Stimulated activated memory B cell treated with anti-CD40 and anti-IgM and Interleukin-4, amounts not matched to agents 10 μg/mL and 1 μg/mL and 100 μg/mL, for 72 hours (primary cell): Measurements from ENCODE around the gene CAPZA2.

ENCODE experiments used
- ATAC-seq: fragments of 150-1000 bp; cut with Tn5 transposase; 2 replicates; pipeline ENCODE4 v1.10.0; 2021
- H3K27ac Mint-ChIP-seq: one replicate; pipeline ENCODE4 v1.8.0; 2022; ENCODE audit warnings: mild to moderate bottlenecking, mixed read lengths
- H3K27me3 Mint-ChIP-seq: one replicate; pipeline ENCODE4 v1.8.0; 2022; ENCODE audit warnings: mixed read lengths
- H3K36me3 Mint-ChIP-seq: one replicate; pipeline ENCODE4 v1.8.0; 2022; ENCODE audit warnings: mixed read lengths
- H3K4me1 Mint-ChIP-seq: one replicate; pipeline ENCODE4 v1.8.0; 2022; ENCODE audit warnings: mixed read lengths
- H3K4me3 Mint-ChIP-seq: one replicate; pipeline ENCODE4 v1.8.0; 2022; ENCODE audit warnings: mild to moderate bottlenecking, moderate library complexity, mixed read lengths
- H3K9me3 Mint-ChIP-seq: one replicate; pipeline ENCODE4 v1.8.0; 2022; ENCODE audit warnings: mixed read lengths

The CAPZA2 gene

DNA sequence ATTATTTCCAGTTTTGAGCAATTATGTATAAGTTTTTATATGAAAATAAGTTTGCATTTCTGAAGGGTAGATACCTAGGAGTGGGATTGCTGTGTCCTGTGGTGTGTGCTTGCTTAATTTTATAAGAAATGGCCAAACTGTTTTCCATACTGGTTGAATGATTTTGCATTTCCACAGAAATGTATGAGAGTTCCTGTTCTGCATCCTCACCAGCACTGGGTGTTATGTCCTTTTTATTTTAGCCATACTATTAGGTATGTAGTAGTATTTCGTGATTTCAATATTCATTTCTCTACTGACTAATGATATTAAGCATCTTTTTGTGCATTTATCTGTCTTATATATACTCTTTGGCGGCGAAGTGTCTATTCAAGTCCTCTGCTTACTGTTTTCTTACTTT lies 22.3 kb downstream of the CAPZA2 start:
- peaks cover 25% of the 10 kb centered on the region for H3K4me1 Mint-ChIP-seq
- H3K36me3 Mint-ChIP-seq = peaks cover 37% of the 10 kb centered on the region
- no peaks in the 10 kb centered on the region for H3K27me3 Mint-ChIP-seq
- H3K27ac Mint-ChIP-seq = no peak overlapping the region
- peaks cover 3% of the 10 kb centered on the region for H3K9me3 Mint-ChIP-seq
- H3K4me3 Mint-ChIP-seq = no peak overlapping the region
- no peak for ATAC-seq

DNA sequence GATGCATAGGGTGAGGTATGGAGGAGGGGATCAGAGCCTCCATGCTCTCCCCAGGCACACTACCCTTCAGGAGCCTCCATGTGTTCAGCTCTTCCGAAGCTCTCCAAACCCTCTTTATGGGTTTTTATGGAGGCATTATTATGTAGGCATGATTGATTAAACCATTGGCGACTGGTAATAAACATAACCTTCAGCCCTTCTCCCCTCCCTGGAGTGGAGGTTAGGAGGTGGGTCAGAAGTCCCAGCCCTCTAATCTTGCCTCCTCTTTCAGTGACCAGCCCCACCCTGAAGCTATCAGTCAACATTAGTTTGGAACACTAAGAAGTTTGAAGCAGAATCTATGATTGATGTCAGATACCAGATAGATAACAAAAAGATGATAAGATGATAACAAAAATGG lies 23.3 kb downstream of the CAPZA2 start:
- Mint-ChIP-seq H3K27me3 (no peaks in the 10 kb centered on the region), H3K4me1 (peaks cover 25% of the 10 kb centered on the region), H3K9me3 (peaks cover 3% of the 10 kb centered on the region), H3K4me3 (no peak overlapping the region), H3K36me3 (peaks cover 44% of the 10 kb centered on the region), H3K27ac (no peak overlapping the region)
- no peak for ATAC-seq

DNA sequence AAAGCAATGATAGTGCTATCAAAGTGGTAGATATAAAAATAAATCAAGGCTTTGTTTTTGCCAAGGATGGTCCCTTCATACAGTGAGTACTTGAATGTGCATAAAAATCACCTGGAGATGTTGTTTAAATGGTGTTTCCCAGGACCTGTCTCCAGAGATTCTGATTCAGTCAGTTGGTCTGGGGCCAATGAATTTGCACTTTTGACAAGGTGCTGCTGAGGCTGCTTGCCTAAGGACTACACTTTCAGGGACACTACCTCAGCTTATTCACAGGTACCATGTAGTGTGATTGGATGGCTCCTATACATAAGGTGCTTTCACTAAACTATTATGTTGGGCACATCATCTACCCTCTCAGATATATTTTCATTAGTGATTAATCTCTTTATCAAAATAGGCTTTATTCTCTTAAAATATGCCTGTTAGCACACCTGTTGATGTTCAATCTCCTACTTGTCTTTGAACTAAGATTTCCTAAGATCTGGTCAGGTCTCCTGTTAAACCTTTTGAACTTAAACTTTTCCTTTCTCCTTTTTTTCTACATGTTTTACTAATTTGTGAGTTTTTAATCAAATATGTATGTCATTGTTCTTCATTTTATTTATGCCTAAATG lies 24.3 kb downstream of the CAPZA2 start:
- Mint-ChIP-seq H3K4me3 (no peak overlapping the region), H3K36me3 (peaks cover 44% of the 10 kb centered on the region), H3K27ac (no peak overlapping the region), H3K27me3 (no peaks in the 10 kb centered on the region), H3K9me3 (peaks cover 3% of the 10 kb centered on the region), H3K4me1 (peaks cover 25% of the 10 kb centered on the region)
- ATAC-seq = no peak

DNA sequence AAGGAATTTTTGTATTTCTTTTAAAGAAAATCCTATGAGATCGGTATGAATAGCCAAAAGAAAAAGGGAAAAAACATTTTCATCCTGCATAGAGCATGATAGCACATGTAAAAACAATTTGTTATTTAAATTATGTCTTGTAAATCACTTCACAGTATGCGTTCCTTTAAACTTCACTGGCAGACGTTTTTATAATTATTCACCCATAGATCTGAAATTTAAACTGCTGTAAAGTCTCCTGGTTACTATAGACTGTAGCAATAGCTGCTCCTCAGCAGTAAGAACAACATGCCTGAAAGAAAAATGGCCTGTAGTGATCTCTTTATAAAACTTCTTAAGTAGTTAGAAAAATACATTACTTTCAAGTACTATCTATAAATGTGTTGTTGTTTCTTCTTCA lies 26.5 kb downstream of the CAPZA2 start:
- no peak overlapping the region for H3K4me3 Mint-ChIP-seq
- H3K27me3 Mint-ChIP-seq = no peaks in the 10 kb centered on the region
- no peak overlapping the region for H3K27ac Mint-ChIP-seq
- H3K36me3 Mint-ChIP-seq = peaks cover 56% of the 10 kb centered on the region
- H3K4me1 Mint-ChIP-seq = peaks cover 25% of the 10 kb centered on the region
- ATAC-seq = no peak
- peaks cover 3% of the 10 kb centered on the region for H3K9me3 Mint-ChIP-seq

DNA sequence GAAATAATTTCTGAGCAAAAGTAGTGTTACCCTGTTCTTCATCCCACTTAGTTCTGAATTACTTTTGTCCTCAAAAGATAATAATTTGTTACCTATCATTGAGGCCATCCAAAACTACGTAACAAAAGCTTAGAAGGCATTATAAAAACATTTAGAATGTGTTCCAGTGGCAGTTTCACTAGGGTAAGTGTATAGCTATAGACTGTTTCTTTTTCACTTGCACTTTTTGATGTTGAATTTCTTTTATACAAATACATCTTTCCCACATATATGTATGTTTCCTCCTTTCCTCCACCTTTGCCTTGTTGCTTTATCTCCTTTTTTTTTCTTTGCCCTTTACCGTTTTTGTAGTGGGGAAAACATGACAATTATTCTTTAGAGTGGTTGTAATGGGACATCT lies 33.5 kb downstream of the CAPZA2 start:
- no peak overlapping the region for H3K27ac Mint-ChIP-seq
- H3K4me1 Mint-ChIP-seq = peaks cover 13% of the 10 kb centered on the region
- H3K9me3 Mint-ChIP-seq = peaks cover 3% of the 10 kb centered on the region
- no peak overlapping the region for H3K4me3 Mint-ChIP-seq
- H3K27me3 Mint-ChIP-seq = no peaks in the 10 kb centered on the region
- H3K36me3 Mint-ChIP-seq = peaks cover 53% of the 10 kb centered on the region
- no peak for ATAC-seq

DNA sequence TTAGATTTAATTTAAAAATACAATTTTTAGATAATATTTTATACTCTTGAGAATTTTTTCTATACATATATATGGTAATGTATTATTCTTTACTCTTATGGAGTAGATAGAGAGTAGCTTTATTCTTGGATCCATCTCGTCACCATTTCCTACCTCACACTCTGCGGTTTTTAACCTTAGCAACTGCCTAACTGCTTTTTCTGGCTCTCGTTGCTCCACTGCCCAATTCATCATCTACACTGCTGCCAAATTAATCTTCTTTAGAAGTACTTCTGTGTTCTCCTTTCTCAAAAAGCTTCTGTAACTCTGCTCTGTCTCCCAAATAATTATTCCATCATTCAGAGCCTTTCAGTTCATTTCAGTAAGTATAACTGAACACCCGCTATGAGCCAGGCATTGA lies 35.3 kb downstream of the CAPZA2 start:
- peaks cover 13% of the 10 kb centered on the region for H3K4me1 Mint-ChIP-seq
- no peak overlapping the region for H3K27ac Mint-ChIP-seq
- no peaks in the 10 kb centered on the region for H3K27me3 Mint-ChIP-seq
- ATAC-seq = no peak
- H3K9me3 Mint-ChIP-seq = peaks cover 3% of the 10 kb centered on the region
- no peak overlapping the region for H3K4me3 Mint-ChIP-seq
- peaks cover 56% of the 10 kb centered on the region for H3K36me3 Mint-ChIP-seq

DNA sequence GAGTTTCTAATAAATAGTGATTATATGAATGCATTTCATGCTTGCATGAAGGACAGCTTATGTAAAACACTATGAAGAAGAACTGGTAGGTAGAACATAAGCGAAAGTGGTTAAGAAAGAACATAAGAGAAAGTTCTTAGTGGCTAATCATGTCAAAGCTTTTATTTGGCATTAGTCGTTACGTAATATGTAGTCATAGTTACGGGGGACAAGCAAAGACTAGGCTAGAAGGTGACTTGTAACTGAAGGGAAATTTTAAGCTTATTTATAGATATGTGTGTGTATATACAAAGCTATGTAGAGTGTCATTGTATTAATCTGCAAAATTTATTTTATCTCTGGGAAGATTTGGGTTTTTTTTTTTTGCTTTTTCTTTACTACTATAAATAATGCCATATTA lies 36.9 kb downstream of the CAPZA2 start:
- ATAC-seq = no peak
- peaks cover 3% of the 10 kb centered on the region for H3K9me3 Mint-ChIP-seq
- peaks cover 65% of the 10 kb centered on the region for H3K36me3 Mint-ChIP-seq
- H3K27me3 Mint-ChIP-seq = no peaks in the 10 kb centered on the region
- peaks cover 13% of the 10 kb centered on the region for H3K4me1 Mint-ChIP-seq
- H3K4me3 Mint-ChIP-seq = no peak overlapping the region
- no peak overlapping the region for H3K27ac Mint-ChIP-seq

DNA sequence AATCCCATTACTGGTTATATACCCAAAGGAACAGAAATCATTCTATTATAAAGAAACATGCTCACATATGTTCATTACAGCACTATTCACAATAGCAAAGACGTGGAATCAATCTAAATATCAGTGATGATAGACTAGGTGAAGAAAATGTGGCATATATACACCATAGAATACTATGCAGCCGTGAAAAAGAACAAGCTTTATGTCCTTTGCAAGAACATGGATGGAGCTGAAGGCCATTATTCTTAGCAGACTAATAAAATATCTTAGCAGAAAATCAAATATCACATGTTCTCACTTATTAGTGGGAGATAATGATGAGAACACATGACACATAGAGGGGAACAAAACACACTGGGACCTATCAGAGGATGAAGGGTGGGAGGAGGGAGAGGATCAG lies 38.8 kb downstream of the CAPZA2 start:
- no peak for ATAC-seq
- Mint-ChIP-seq H3K36me3 (peaks cover 65% of the 10 kb centered on the region), H3K4me1 (peaks cover 8% of the 10 kb centered on the region), H3K27me3 (no peaks in the 10 kb centered on the region), H3K9me3 (peaks cover 3% of the 10 kb centered on the region), H3K27ac (no peak overlapping the region), H3K4me3 (no peak overlapping the region)

DNA sequence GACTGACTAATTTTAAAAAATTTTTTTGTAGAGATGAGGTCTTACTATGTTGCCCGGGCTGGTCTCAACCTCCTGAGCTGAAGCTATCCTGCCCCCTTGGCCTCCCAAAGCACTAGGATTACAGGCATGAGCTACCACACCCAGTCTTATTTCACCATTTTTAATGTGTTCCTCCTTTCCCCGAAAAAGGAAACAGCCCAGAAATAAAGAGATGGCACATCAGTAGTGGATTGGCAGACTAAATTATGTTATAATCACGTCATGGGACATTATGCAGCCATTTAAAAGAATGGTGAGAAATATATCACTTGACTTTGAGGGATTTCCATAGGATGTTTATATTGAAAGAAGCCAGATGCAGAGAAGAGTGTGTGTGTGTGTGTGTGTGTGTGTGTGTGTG lies 40.5 kb downstream of the CAPZA2 start:
- H3K9me3 Mint-ChIP-seq = peaks cover 3% of the 10 kb centered on the region
- no peak for ATAC-seq
- no peak overlapping the region for H3K4me3 Mint-ChIP-seq
- no peak overlapping the region for H3K27ac Mint-ChIP-seq
- H3K4me1 Mint-ChIP-seq = peaks cover 5% of the 10 kb centered on the region
- no peaks in the 10 kb centered on the region for H3K27me3 Mint-ChIP-seq
- peaks cover 64% of the 10 kb centered on the region for H3K36me3 Mint-ChIP-seq

DNA sequence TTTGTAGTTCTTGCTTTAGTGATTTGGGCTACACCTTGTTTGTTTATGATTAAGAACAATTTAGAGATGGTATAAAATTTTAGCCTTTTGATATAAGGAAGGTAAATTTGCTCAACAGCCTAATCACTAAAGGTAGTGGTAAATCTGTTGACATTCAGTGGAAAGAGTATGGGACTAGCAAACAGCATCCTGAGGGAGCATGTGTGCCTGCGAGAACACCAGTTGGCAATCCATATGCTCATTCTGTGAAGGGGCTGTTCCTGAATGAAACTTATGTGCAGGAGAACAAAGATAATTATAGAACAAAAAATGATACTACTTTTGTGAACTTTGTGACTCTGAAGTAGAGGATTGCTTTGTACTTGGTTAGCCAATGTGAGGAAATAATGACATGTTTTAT lies 44.0 kb downstream of the CAPZA2 start:
- H3K9me3 Mint-ChIP-seq = no peaks in the 10 kb centered on the region
- no peak overlapping the region for H3K27ac Mint-ChIP-seq
- no peaks in the 10 kb centered on the region for H3K27me3 Mint-ChIP-seq
- H3K4me3 Mint-ChIP-seq = no peak overlapping the region
- no peaks in the 10 kb centered on the region for H3K4me1 Mint-ChIP-seq
- ATAC-seq = no peak
- peaks cover 65% of the 10 kb centered on the region for H3K36me3 Mint-ChIP-seq

DNA sequence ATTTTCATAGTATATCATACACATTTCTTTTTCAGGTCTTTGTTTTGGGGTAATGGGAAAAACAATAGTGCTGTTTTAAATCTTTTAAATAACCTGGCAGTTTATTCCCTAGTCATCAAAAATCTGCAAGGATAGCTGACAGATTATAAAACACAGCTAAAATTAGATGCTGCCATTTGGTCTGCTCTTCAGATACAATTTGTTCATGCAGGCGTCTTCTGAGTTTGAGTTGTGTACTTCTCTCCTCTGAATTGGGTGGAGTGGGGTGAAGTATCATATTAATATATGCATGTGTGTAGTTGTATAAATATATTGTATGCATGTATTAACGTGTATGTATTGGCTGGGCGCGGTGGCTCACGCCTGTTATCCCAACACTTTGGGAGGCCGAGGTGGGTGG lies 48.0 kb downstream of the CAPZA2 start:
- Mint-ChIP-seq H3K27ac (no peak overlapping the region), H3K4me1 (no peaks in the 10 kb centered on the region)

DNA sequence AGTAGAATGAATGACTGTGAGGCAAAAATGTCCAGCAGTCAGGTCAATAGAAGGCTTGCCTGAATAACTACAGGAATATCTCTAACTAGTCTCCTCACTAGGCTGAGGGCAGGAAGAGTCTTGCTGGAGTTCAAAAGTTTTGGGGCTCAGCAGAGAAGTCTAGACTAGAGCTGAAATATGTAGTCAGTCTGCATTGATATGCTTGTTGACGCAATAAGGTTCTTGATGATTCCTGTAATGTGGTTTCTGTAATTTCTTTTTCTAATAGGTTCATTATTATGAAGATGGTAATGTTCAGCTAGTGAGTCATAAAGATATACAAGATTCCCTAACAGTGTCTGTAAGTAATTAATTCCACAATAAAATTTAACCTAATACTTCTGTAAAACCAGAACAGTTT lies 49.4 kb downstream of the CAPZA2 start:
- Mint-ChIP-seq H3K36me3 (peaks cover 72% of the 10 kb centered on the region), H3K9me3 (no peaks in the 10 kb centered on the region), H3K4me3 (no peak overlapping the region), H3K27ac (no peak overlapping the region), H3K27me3 (no peaks in the 10 kb centered on the region), H3K4me1 (no peaks in the 10 kb centered on the region)
- ATAC-seq = no peak

More for the DNA sequence above, 48.0 kb downstream of the CAPZA2 start:
- Mint-ChIP-seq H3K9me3 (no peaks in the 10 kb centered on the region), H3K36me3 (peaks cover 75% of the 10 kb centered on the region), H3K4me3 (no peak overlapping the region), H3K27me3 (no peaks in the 10 kb centered on the region)
- ATAC-seq = no peak

DNA sequence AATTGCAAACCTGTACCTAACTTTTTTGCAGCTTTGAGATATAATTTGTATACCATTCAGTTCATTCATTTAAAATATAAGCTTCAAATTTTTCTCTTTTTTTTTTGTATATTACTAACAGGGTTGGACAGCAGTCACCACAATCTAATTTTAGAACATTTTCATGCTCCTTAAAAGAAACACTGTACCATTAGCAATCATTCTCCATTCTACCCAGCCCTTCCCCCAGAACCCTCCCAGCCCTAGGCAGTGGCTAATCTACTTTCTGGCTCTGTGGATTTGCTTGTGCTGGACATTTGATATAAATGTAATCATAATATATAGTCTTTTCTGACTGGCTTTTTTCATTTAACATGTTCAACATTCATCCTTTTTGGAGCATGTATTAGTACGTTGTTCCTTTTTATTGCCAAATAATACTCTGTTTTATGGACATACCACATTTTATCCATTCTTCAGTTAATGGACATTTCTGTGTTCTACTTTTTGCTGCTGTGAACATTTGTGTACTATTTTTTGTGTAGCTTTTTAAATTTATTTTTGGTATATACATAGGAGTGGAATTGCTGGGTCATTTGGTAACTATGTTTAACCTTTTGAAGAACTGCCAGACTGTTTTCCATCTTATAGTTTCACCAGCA lies 50.0 kb downstream of the CAPZA2 start:
- H3K9me3 Mint-ChIP-seq = no peaks in the 10 kb centered on the region
- no peaks in the 10 kb centered on the region for H3K27me3 Mint-ChIP-seq
- peaks cover 75% of the 10 kb centered on the region for H3K36me3 Mint-ChIP-seq
- H3K4me3 Mint-ChIP-seq = no peak overlapping the region
- H3K4me1 Mint-ChIP-seq = no peaks in the 10 kb centered on the region
- no peak overlapping the region for H3K27ac Mint-ChIP-seq
- ATAC-seq = no peak

DNA sequence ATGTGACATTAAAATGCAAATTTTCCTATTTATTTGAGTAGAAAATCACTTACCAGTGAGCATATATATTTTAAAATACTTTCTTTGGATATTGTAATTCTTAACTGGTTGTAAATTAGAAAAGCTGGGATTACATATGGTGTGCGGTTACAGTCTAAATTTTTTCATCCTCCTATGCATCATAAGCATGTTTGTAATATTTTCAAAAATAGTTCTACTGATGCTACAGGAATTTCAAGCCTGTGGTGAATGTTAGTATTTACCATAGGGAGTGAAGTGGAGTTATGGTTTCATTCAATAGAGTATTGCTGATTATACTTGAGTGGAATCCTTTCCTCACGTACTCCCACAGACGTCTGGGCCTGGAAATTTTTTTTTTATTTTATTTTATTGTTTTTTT lies 56.3 kb downstream of the CAPZA2 start:
- ATAC-seq = no peak
- Mint-ChIP-seq H3K27me3 (no peaks in the 10 kb centered on the region), H3K9me3 (no peaks in the 10 kb centered on the region), H3K4me1 (no peaks in the 10 kb centered on the region), H3K36me3 (peaks cover 57% of the 10 kb centered on the region), H3K27ac (no peak overlapping the region), H3K4me3 (no peak overlapping the region)

DNA sequence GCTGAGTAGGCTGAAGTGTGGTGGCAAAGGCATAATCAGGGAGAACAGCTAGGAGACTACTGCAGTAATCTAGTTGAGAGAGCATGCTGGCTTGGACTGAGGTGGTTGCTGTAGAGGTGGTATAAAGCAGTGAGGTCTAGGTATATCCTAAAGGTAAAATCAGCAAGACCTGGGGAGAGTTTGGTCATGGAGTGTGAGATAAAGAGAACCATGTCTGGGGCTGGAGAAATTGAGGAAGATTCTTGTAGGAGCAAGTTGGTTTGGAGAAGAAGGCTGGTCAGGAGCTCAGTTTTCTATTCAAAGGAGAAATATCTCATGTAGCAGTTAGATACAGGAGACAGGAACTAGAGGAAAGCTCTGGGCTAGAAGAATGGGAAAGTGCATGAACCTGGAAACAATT lies 58.0 kb downstream of the CAPZA2 start:
- no peak for ATAC-seq
- H3K36me3 Mint-ChIP-seq = peaks cover 44% of the 10 kb centered on the region
- H3K9me3 Mint-ChIP-seq = no peaks in the 10 kb centered on the region
- H3K4me3 Mint-ChIP-seq = no peak overlapping the region
- no peaks in the 10 kb centered on the region for H3K4me1 Mint-ChIP-seq
- H3K27me3 Mint-ChIP-seq = no peaks in the 10 kb centered on the region
- H3K27ac Mint-ChIP-seq = no peak overlapping the region

DNA sequence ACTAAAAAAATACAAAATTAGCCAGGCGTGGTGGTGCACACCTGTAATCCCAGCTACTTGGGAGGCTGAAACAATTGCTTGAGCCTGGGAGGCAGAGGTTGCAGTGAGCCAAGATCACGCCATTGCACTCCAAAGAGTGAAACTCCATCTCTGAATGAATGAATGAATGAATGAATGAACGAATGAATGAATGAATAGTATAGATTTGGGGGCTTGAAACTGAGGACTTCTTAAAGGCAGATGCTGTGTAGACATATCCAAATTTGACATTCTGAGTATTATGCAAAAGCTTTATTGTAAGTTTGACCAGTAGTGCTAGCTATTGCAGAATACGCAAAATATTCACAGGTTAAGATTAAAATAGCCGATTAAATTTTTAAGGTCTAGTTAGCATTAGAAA lies 60.2 kb downstream of the CAPZA2 start:
- no peak overlapping the region for H3K4me3 Mint-ChIP-seq
- no peaks in the 10 kb centered on the region for H3K9me3 Mint-ChIP-seq
- H3K36me3 Mint-ChIP-seq = peaks cover 34% of the 10 kb centered on the region
- no peak for ATAC-seq
- no peaks in the 10 kb centered on the region for H3K4me1 Mint-ChIP-seq
- no peaks in the 10 kb centered on the region for H3K27me3 Mint-ChIP-seq
- H3K27ac Mint-ChIP-seq = no peak overlapping the region
